SU-DHL-6 (cell line): ENCODE data around the gene TSPAN17.

Experiments used
- H2AFZ ChIP-seq: fragments of 200-600 bp; sonication (generic); 2 replicates; pipeline ENCODE4 v1.6.1; 2014; ENCODE audit warnings: low read depth, mild to moderate bottlenecking, moderate library complexity, mixed read lengths, antibody characterized with exemption, low read length; ENCODE audit not compliant: severe bottlenecking
- H3F3A ChIP-seq: fragments of 200-600 bp; shearing (Covaris generic); 2 replicates; pipeline ENCODE4 v1.6.0; 2016; ENCODE audit warnings: antibody characterized with exemption, mild to moderate bottlenecking; ENCODE audit not compliant: insufficient read depth
- H3K27ac ChIP-seq: fragments of 200-600 bp; sonication (generic); 2 replicates; pipeline ENCODE4 v1.5.1; 2016; ENCODE audit warnings: low read depth, mild to moderate bottlenecking, low read length, moderate library complexity, mixed read lengths
- H3K27me3 ChIP-seq: fragments of 200-600 bp; sonication (generic), shearing (Covaris generic); 2 replicates; pipeline ENCODE4 v1.6.0; 2014; ENCODE audit warnings: mild to moderate bottlenecking, low read length
- H3K36me3 ChIP-seq: fragments of 200-600 bp; sonication (generic); 2 replicates; pipeline ENCODE4 v1.6.1; 2014; ENCODE audit warnings: mild to moderate bottlenecking, low read length, mixed read lengths
- H3K4me2 ChIP-seq: fragments of 300-600, 200-600 bp; shearing (Covaris generic), sonication (generic); 2 replicates; pipeline ENCODE4 v1.6.0; 2014; ENCODE audit warnings: low read length, low read depth, mild to moderate bottlenecking; ENCODE audit not compliant: poor library complexity, severe bottlenecking
- H3K4me3 ChIP-seq: fragments of 200-600 bp; sonication (generic); 2 replicates; pipeline ENCODE4 v1.5.1; 2014; ENCODE audit warnings: antibody characterized with exemption, low read length, mild to moderate bottlenecking, mixed read lengths; ENCODE audit not compliant: insufficient read depth, poor library complexity, severe bottlenecking
- H3K79me2 ChIP-seq: fragments of 200-600 bp; sonication (generic); 2 replicates; pipeline ENCODE4 v1.6.1; 2014; ENCODE audit warnings: mild to moderate bottlenecking, low read length, moderate library complexity; ENCODE audit not compliant: insufficient read depth
- H3K9ac ChIP-seq: fragments of 200-600 bp; sonication (generic); 2 replicates; pipeline ENCODE4 v1.7.0; 2014; ENCODE audit warnings: mild to moderate bottlenecking, low read length
- H3K9me2 ChIP-seq: fragments of 200-600 bp; sonication (generic); replicated peaks from 2 replicates; pipeline ENCODE4 v1.6.1; 2014; ENCODE audit warnings: low read length; ENCODE audit not compliant: insufficient read depth
- H3K9me3 ChIP-seq: fragments of 200-600 bp; sonication (generic); 2 replicates; pipeline ENCODE4 v1.6.1; 2014; ENCODE audit warnings: low read length, mixed read lengths; ENCODE audit not compliant: insufficient read depth
- H4K20me1 ChIP-seq: fragments of 200-600 bp; sonication (generic); 2 replicates; pipeline ENCODE4 v1.6.1; 2014; ENCODE audit warnings: low read depth, mild to moderate bottlenecking, antibody characterized with exemption, low read length, moderate library complexity, mixed read lengths
- CTCF ChIP-seq: fragments of 200-600 bp; sonication (generic); IDR thresholded peaks from one replicate; pipeline ENCODE4 v1.5.1; 2017; ENCODE audit warnings: antibody characterized with exemption, mild to moderate bottlenecking, low read length, moderate library complexity; ENCODE audit not compliant: insufficient read depth, poor library complexity, severe bottlenecking
- EZH2phosphoT487 ChIP-seq: fragments of 200-600 bp; sonication (generic), shearing (Covaris generic); conservative IDR thresholded peaks from 2 replicates; pipeline ENCODE4 v1.6.1; 2018; ENCODE audit warnings: mild to moderate bottlenecking, antibody characterized with exemption, low read length, moderate library complexity, mixed read lengths

Gene TSPAN17

GRCh38 chr5:176640616-176641015 is 6.7 kb upstream of the TSPAN17 start:
- Histone ChIP-seq H3K9me3 (no peaks in the 10 kb centered on the region), H3K27ac (no peak overlapping the region), H3F3A (no peaks in the 10 kb centered on the region), H3K4me3 (no peak overlapping the region), H3K9ac (no peak overlapping the region), H2AFZ (no peak overlapping the region), H3K79me2 (no peaks in the 10 kb centered on the region), H3K27me3 (no peaks in the 10 kb centered on the region), H4K20me1 (no peaks in the 10 kb centered on the region), H3K4me2 (no peak overlapping the region), H3K9me2 (no peaks in the 10 kb centered on the region), H3K36me3 (no peaks in the 10 kb centered on the region)
- TF ChIP-seq CTCF = no peak
- no peak for TF ChIP-seq EZH2phosphoT487

- no peaks in the 10 kb centered on the region for H3F3A ChIP-seq
- H3K9me2 ChIP-seq = no peaks in the 10 kb centered on the region
- no peaks in the 10 kb centered on the region for H3K79me2 ChIP-seq
- H3K27me3 ChIP-seq = no peaks in the 10 kb centered on the region
- no peak overlapping the region for H3K4me3 ChIP-seq
- no peak overlapping the region for H3K9ac ChIP-seq
- H3K36me3 ChIP-seq = no peaks in the 10 kb centered on the region
- H3K27ac ChIP-seq = no peak overlapping the region
- TF ChIP-seq EZH2phosphoT487 = no peak
- no peak for TF ChIP-seq CTCF
- H3K9me3 ChIP-seq = no peaks in the 10 kb centered on the region
- H4K20me1 ChIP-seq = no peaks in the 10 kb centered on the region
- no peak overlapping the region for H3K4me2 ChIP-seq
- H2AFZ ChIP-seq = no peak overlapping the region
These were observed 4.4 kb upstream of the TSPAN17 start for GRCh38 chr5:176642675-176643490.

GRCh38 chr5:176643491-176644219 is 3.6 kb upstream of the TSPAN17 start:
- Histone ChIP-seq H3K9me2 (no peaks in the 10 kb centered on the region), H3K9ac (no peak overlapping the region), H3K4me2 (no peak overlapping the region), H4K20me1 (no peaks in the 10 kb centered on the region), H3K36me3 (no peaks in the 10 kb centered on the region), H3K27me3 (no peaks in the 10 kb centered on the region), H3K9me3 (no peaks in the 10 kb centered on the region), H3K79me2 (no peaks in the 10 kb centered on the region), H2AFZ (no peak overlapping the region), H3F3A (0 out of 2 replicates have a peak, but pooled peaks cover under 1% of the 10 kb centered on the region), H3K4me3 (no peak overlapping the region), H3K27ac (no peak overlapping the region)
- TF ChIP-seq EZH2phosphoT487 (no peak), CTCF (no peak)
